GM19193 (cell line): Measurements from ENCODE around the gene FASN.

Source experiments
- POLR2A ChIP-seq: IDR thresholded peaks from 4 replicates; pipeline ENCODE4 v1.6.1; 2011; ENCODE audit not compliant: insufficient read depth, insufficient read length; ENCODE audit errors: extremely low read depth

FASN gene

GRCh38 chr17:82097184-82097918 lies 685 bp downstream of the FASN start:
- no peak for TF ChIP-seq POLR2A

- TF ChIP-seq POLR2A = no peak
Measured at GRCh38 chr17:82096709-82097183, 1.3 kb downstream of the FASN start.

- no peak for TF ChIP-seq POLR2A
Measured at GRCh38 chr17:82095777-82096708, 2.0 kb downstream of the FASN start.

GRCh38 chr17:82094931-82095776 lies 2.9 kb downstream of the FASN start:
- TF ChIP-seq POLR2A = no peak

GRCh38 chr17:82092995-82093751 lies 4.9 kb downstream of the FASN start:
- no peak for TF ChIP-seq POLR2A

- no peak for TF ChIP-seq POLR2A
Measured at GRCh38 chr17:82092628-82092994, 5.4 kb downstream of the FASN start.

GRCh38 chr17:82092094-82092586 lies 5.9 kb downstream of the FASN start:
- no peak for TF ChIP-seq POLR2A

GRCh38 chr17:82091264-82092066 lies 6.6 kb downstream of the FASN start:
- no peak for TF ChIP-seq POLR2A

GRCh38 chr17:82090549-82091263 lies 7.3 kb downstream of the FASN start:
- no peak for TF ChIP-seq POLR2A

- TF ChIP-seq POLR2A = peak; percentile 1
Measured at GRCh38 chr17:82089723-82090548, 8.1 kb downstream of the FASN start.

GRCh38 chr17:82088838-82089722 lies 9.0 kb downstream of the FASN start:
- no peak for TF ChIP-seq POLR2A
